ENCODE results near the gene TGM2.

DNA sequence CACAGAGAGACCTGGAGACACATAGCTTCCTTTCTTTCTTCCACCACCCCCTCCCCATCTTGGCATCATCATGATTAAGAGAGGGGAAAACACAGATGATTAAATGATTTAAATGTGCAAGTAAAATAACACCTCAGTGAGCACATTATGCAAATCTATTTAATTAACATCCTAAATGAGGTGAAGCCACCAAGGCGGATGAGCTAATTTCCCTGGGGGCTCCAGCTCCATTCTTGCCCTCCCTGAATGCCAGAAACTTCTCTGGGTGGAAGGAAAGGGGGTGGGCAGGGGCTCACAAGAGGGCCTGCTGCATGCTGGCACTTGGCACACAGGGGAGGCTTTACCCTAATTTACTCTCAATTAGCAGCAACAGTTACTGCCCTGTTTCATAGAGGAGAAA lies 32.5 kb upstream of the TGM2 start:
- TF ChIP-seq GATA2 (IDR thresholded peaks at IDR 0.05; ENCODE audit: low read depth, low read length) (no peak), GATA3 (IDR thresholded peaks at IDR 0.05; ENCODE audit: low read depth, low read length) (no peak)
